ENCODE results near the gene IL1A. TPM values are rescaled to one million over a fixed set of nuclear protein-coding genes. Genes with fewer than 3 reads are reported as not detected.

The IL1A gene
- total and polyA plus RNA-seq, 2 donors (not counting 3 experiments of a cell fraction or from before 2014, with no cell fraction given), result 0.29 to 1.4 TPM

DNA sequence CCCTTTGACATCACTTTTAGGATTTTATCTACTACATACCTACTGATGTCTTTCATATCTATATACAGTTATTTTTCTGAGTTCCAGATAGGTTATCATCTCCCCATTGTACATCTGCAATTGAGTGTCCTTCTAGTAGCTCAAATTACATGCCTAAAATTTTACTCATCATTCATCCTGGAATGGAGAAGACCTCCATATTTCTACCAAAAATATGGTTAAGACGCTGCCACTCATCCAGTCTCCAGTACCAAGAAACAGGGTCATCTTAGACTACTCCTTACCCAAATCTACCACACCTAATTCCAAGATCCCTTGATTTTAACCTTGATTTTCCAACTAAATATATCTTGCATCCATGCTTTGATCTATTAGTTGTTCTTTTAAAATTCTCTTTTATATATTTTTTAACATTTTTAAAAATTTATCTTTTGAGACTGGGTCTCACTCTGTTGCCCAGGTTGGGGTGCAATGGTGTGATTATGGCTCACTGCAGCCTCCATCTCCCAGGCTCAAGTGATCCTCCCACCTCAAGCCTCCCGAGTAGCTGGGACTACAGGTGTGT is 11.3 kb downstream of the IL1A start:
- H4K20me1 ChIP-seq (replicated peaks; ENCODE audit: control insufficient read depth, extremely low read depth, insufficient read depth, low read length), result no peaks in the 10 kb centered on the region
- DNase-seq (ENCODE audit: low read depth, low spot score) (no peak), FAIRE-seq (no peak)
- POLR2A ChIA-PET, result no interaction called here
- TF ChIP-seq POLR2A (IDR thresholded peaks at IDR 0.05; ENCODE audit: low read depth, low read length) (no peak), EZH2 (IDR thresholded peaks at IDR 0.05; ENCODE audit: borderline replicate concordance, low read depth, low read length, severe bottlenecking) (no peak), GATA2 (IDR thresholded peaks at IDR 0.05; ENCODE audit: insufficient read depth, insufficient read length, low read depth, low read length) (no peak), MAX (IDR thresholded peaks at IDR 0.05; ENCODE audit: insufficient read depth, insufficient read length) (no peak), FOS (IDR thresholded peaks at IDR 0.05; ENCODE audit: borderline replicate concordance, insufficient read depth, low read length) (no peak), POLR2AphosphoS5 (IDR thresholded peaks at IDR 0.05; ENCODE audit: insufficient read depth, low read depth, low read length) (no peak), MYC (IDR thresholded peaks at IDR 0.05; ENCODE audit: low read depth, low read length) (no peak), JUN (IDR thresholded peaks at IDR 0.05; ENCODE audit: borderline replicate concordance, insufficient read depth, insufficient read length, low read depth) (no peak)
- TF ChIP-seq, protein P1, sequence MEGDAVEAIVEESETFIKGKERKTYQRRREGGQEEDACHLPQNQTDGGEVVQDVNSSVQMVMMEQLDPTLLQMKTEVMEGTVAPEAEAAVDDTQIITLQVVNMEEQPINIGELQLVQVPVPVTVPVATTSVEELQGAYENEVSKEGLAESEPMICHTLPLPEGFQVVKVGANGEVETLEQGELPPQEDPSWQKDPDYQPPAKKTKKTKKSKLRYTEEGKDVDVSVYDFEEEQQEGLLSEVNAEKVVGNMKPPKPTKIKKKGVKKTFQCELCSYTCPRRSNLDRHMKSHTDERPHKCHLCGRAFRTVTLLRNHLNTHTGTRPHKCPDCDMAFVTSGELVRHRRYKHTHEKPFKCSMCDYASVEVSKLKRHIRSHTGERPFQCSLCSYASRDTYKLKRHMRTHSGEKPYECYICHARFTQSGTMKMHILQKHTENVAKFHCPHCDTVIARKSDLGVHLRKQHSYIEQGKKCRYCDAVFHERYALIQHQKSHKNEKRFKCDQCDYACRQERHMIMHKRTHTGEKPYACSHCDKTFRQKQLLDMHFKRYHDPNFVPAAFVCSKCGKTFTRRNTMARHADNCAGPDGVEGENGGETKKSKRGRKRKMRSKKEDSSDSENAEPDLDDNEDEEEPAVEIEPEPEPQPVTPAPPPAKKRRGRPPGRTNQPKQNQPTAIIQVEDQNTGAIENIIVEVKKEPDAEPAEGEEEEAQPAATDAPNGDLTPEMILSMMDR (IDR thresholded peaks at IDR 0.05; ENCODE audit: extremely low read depth in 1 of 2, insufficient read depth in 1 of 2, low read depth in 1 of 2, low read length in 2 of 2), result no peak
- dilution Hi-C loops (cut with MboI; ENCODE audit: extremely low pct_ligation_motif_present, low sequenced_read_pairs) (loop anchor here (25.0 kb wide), 1 partner anchor 164 kb away; no protein-coding TSS in a partner anchor), intact Hi-C loops (cut with micrococcal nuclease) (no loop called here)
- H3K27me3 ChIP-seq (ENCODE audit: control insufficient read depth in 2 of 2, insufficient read depth in 2 of 2, low read length in 2 of 2), result no peaks in the 10 kb centered on the region
- no peak overlapping the region for H3K27ac ChIP-seq (ENCODE audit: insufficient read depth, low read depth, low read length)
- H2AFZ ChIP-seq (ENCODE audit: low read depth, low read length), result no peak overlapping the region
- no peak overlapping the region for H3K4me3 ChIP-seq (replicated peaks in 1 of 3; ENCODE audit: insufficient read depth in 1 of 3, low read depth in 1 of 3, low read length in 3 of 3)
- no peak overlapping the region for H3K9ac ChIP-seq (replicated peaks; ENCODE audit: extremely low read depth, insufficient read depth, low read length)
- CTCF ChIA-PET, result interaction anchor here (1.2 to 1.4 kb wide), 2 partner anchors 11 to 112 kb away, joined by 5 read pairs; partner anchors contain the start of gene IL1A
- no peaks in the 10 kb centered on the region for H3K9me1 ChIP-seq (replicated peaks; ENCODE audit: control insufficient read depth, extremely low read depth, insufficient read depth, low read length)
- H3K4me2 ChIP-seq (ENCODE audit: insufficient read depth, low read length), result no peak overlapping the region
- no peaks in the 10 kb centered on the region for H3K36me3 ChIP-seq (ENCODE audit: control insufficient read depth in 2 of 2, extremely low read depth in 1 of 2, insufficient read depth in 2 of 2, low read length in 2 of 2)
- H3K79me2 ChIP-seq (ENCODE audit: control insufficient read depth, insufficient read depth, low read length), result no peaks in the 10 kb centered on the region
- H3K9me3 ChIP-seq (replicated peaks; ENCODE audit: control insufficient read depth, insufficient read depth, low read length), result no peaks in the 10 kb centered on the region
- BruUV-seq (replicated peaks), result no TSS peak
- H3K4me1 ChIP-seq (ENCODE audit: control insufficient read depth, extremely low read depth, insufficient read depth, low read length), result no peaks in the 10 kb centered on the region

Measured in endothelial cell of umbilical vein (primary cell).